A549 (cell line): ENCODE measurements around the gene MAML3. TPM values are rescaled to one million over a fixed set of nuclear protein-coding genes. Genes with fewer than 3 reads are reported as not detected.

Source experiments
- CBX2 ChIP-seq: fragments of 200-600 bp; sonication (generic); IDR thresholded peaks from 2 replicates; pipeline ENCODE4 v1.6.1; 2016; ENCODE audit warnings: low read depth, mild to moderate bottlenecking, borderline replicate concordance
- CBX8 ChIP-seq: fragments of 200-600 bp; sonication (generic); IDR thresholded peaks from 2 replicates; pipeline ENCODE4 v1.6.1; 2016
- CEBPB ChIP-seq, 2 experiments: fragments of >200 bp in 1 of 2; sonication (Bioruptor Twin) in 1 of 2; formaldehyde crosslinking in 1 of 2; IDR thresholded peaks; 2 replicates each; pipeline ENCODE4 v1.6.1; 2012 to 2016
- CTCF ChIP-seq: fragments of >200 bp; sonication (Bioruptor Twin); formaldehyde crosslinking; IDR thresholded peaks from 3 replicates; pipeline ENCODE4 v1.5.1; 2016
- E2F6 ChIP-seq: IDR thresholded peaks from 2 replicates; pipeline ENCODE4 v1.6.1; 2012; ENCODE audit warnings: low read depth, borderline replicate concordance
- EHF ChIP-seq: fragments of 250-450 bp; sonication (Bioruptor Pico); IDR thresholded peaks from 2 replicates; pipeline ENCODE4 v1.5.0; 2020; ENCODE audit warnings: mild to moderate bottlenecking
- ELK1 ChIP-seq: fragments of 150-350 bp; IDR thresholded peaks from 2 replicates; pipeline ENCODE4 v1.6.1; 2014; ENCODE audit warnings: low read depth, mild to moderate bottlenecking, low read length
- ESRRA ChIP-seq: fragments of 150-350 bp; IDR thresholded peaks from 2 replicates; pipeline ENCODE4 v1.6.1; 2014; ENCODE audit warnings: mild to moderate bottlenecking, low read length, borderline replicate concordance
- FOSB ChIP-seq: fragments of 250-450 bp; sonication (Bioruptor Pico); IDR thresholded peaks from 2 replicates; pipeline ENCODE4 v1.5.0; 2020; ENCODE audit warnings: mild to moderate bottlenecking, moderate library complexity
- FOSL2 ChIP-seq, 2 experiments: fragments of 450-650 bp in 1 of 2; fragments of >200 bp in 1 of 2; sonication (Bioruptor Twin) in 1 of 2; formaldehyde crosslinking; IDR thresholded peaks; 2 replicates each; pipeline versions ENCODE4 v1.5.0 to v1.6.1; 2016 to 2020; ENCODE audit warnings: mild to moderate bottlenecking in 1 of 2, moderate library complexity in 1 of 2
- GATA3 ChIP-seq: IDR thresholded peaks from 2 replicates; pipeline ENCODE4 v1.6.1; 2012; ENCODE audit warnings: borderline replicate concordance
- HEYL ChIP-seq: fragments of 250-450 bp; sonication (Bioruptor Pico); IDR thresholded peaks from 2 replicates; pipeline ENCODE4 v1.8.0; 2021; ENCODE audit warnings: mild to moderate bottlenecking, moderate library complexity
- HMGXB4 ChIP-seq: fragments of 250-450 bp; sonication (Bioruptor Pico); IDR thresholded peaks from 2 replicates; pipeline ENCODE4 v1.5.0; 2021; ENCODE audit warnings: mild to moderate bottlenecking, moderate library complexity, borderline replicate concordance
- HOXA7 ChIP-seq: fragments of 250-450 bp; sonication (Bioruptor Pico); IDR thresholded peaks from 2 replicates; pipeline ENCODE4 v1.5.0; 2020; ENCODE audit warnings: mild to moderate bottlenecking, moderate library complexity
- JUNB ChIP-seq: fragments of >200 bp; sonication (Bioruptor Twin); formaldehyde crosslinking; IDR thresholded peaks from 2 replicates; pipeline ENCODE4 v1.6.1; 2016
- KDM1A ChIP-seq: fragments of 200-600 bp; sonication (generic); IDR thresholded peaks from 2 replicates; pipeline ENCODE4 v1.6.1; 2016; ENCODE audit warnings: low read depth, mild to moderate bottlenecking
- KDM5A ChIP-seq: fragments of 200-600 bp; sonication (generic); IDR thresholded peaks from 2 replicates; pipeline ENCODE4 v1.6.1; 2016; ENCODE audit warnings: antibody characterized with exemption, mild to moderate bottlenecking
- MAFK ChIP-seq: fragments of 450-650 bp; IDR thresholded peaks from 2 replicates; pipeline ENCODE4 v1.6.1; 2014; ENCODE audit not compliant: partially characterized antibody
- MAX ChIP-seq: IDR thresholded peaks from 2 replicates; pipeline ENCODE4 v1.6.1; 2012
- MAZ ChIP-seq: fragments of 150-350 bp; IDR thresholded peaks from 2 replicates; pipeline ENCODE4 v1.6.1; 2014; ENCODE audit warnings: antibody characterized with exemption, low read depth, low read length, borderline replicate concordance
- MYC ChIP-seq: IDR thresholded peaks from 2 replicates; pipeline ENCODE4 v1.6.1; 2012; ENCODE audit warnings: mild to moderate bottlenecking, inconsistent platforms, low read length, improper control_type of control experiment, borderline replicate concordance
- NR3C1 ChIP-seq: fragments of >200 bp; sonication (Bioruptor Twin); formaldehyde crosslinking; IDR thresholded peaks from 3 replicates; pipeline ENCODE4 v1.6.1; 2017
- RAD21 ChIP-seq, 2 experiments: fragments of >200 bp in 1 of 2; sonication (Bioruptor Twin) in 1 of 2; formaldehyde crosslinking in 1 of 2; IDR thresholded peaks in 1 of 2; conservative IDR thresholded peaks in 1 of 2; 2 replicates in 1 of 2; 3 replicates in 1 of 2; pipeline ENCODE4 v1.6.1; 2012 to 2018; ENCODE audit warnings: inconsistent platforms in 1 of 2
- RCOR1 ChIP-seq: fragments of 150-350 bp; IDR thresholded peaks from 2 replicates; pipeline ENCODE4 v1.6.1; 2014; ENCODE audit warnings: antibody characterized with exemption, low read length, low read depth
- RFX5 ChIP-seq: fragments of 450-650 bp; IDR thresholded peaks from 2 replicates; pipeline ENCODE4 v1.7.1; 2014; ENCODE audit warnings: antibody characterized with exemption, mild to moderate bottlenecking, moderate library complexity
- RNF2 ChIP-seq: fragments of 200-600 bp; sonication (generic); IDR thresholded peaks from 2 replicates; pipeline ENCODE4 v1.6.1; 2016; ENCODE audit warnings: low read depth, mild to moderate bottlenecking, antibody characterized with exemption, moderate library complexity, borderline replicate concordance
- TFCP2L1 ChIP-seq: fragments of 250-450 bp; sonication (Bioruptor Pico); IDR thresholded peaks from 2 replicates; pipeline ENCODE4 v1.5.0; 2021; ENCODE audit warnings: mild to moderate bottlenecking
- USF2 ChIP-seq: fragments of 450-650 bp; IDR thresholded peaks from 2 replicates; pipeline ENCODE4 v1.6.1; 2014; ENCODE audit warnings: antibody characterized with exemption
- ZC3H11A ChIP-seq: fragments of 450-650 bp; IDR thresholded peaks from 2 replicates; pipeline ENCODE4 v1.6.1; 2014; ENCODE audit warnings: antibody characterized with exemption, mild to moderate bottlenecking
- ZFP36 ChIP-seq: fragments of 450-650 bp; IDR thresholded peaks from 2 replicates; pipeline ENCODE4 v1.6.1; 2014; ENCODE audit warnings: borderline replicate concordance; ENCODE audit not compliant: partially characterized antibody
- ZNF302 ChIP-seq: fragments of 250-450 bp; sonication (Bioruptor Pico); IDR thresholded peaks from 2 replicates; pipeline ENCODE4 v1.9.0; 2021; ENCODE audit warnings: inconsistent platforms, mild to moderate bottlenecking, moderate library complexity
- ZSCAN20 ChIP-seq: fragments of 250-450 bp; sonication (Bioruptor Pico); IDR thresholded peaks from 2 replicates; pipeline ENCODE4 v1.8.0; 2022; ENCODE audit warnings: mild to moderate bottlenecking, moderate library complexity
- polyA plus RNA-seq, 4 experiments: library from polyadenylated mRNA; depleted of rRNA in 3 of 4; stranded (reverse); fragments of >200 nt; fragmentation: RNase III in 1 of 4; extraction: RNeasy Plus Mini Kit Qiagen cat#74134 plus additional on column Dnase treatment in 1 of 4; gene quantifications; 2 replicates in 3 of 4; 3 replicates in 1 of 4; pipeline ENCODE4 v1.2.3, GENCODE V29; 2011 to 2017

The MAML3 gene
- polyA plus RNA-seq, 2 of the 4 experiments (the other 2 are of a cell fraction): 9.0 to 22.2 TPM

- TF ChIP-seq USF2: no peak
- TF ChIP-seq GATA3: no peak
- no peak for TF ChIP-seq ZNF302
- TF ChIP-seq CBX2: no peak
- no peak for TF ChIP-seq CEBPB (IDR thresholded peaks at IDR 0.05)
- no peak for TF ChIP-seq MAZ
- no peak for TF ChIP-seq ZC3H11A
- no peak for TF ChIP-seq ELK1
- no peak for TF ChIP-seq ESRRA
- 0 out of 2 replicates have a peak, but pooled peaks have one; percentile 50 for TF ChIP-seq HEYL (CRISPR knock-in tag)
- TF ChIP-seq JUNB: no peak
- no peak for TF ChIP-seq RFX5
- TF ChIP-seq MYC: no peak
- TF ChIP-seq FOSB (CRISPR knock-in tag): no peak
- no peak for TF ChIP-seq ZFP36
- TF ChIP-seq RAD21 (conservative IDR thresholded peaks at IDR 0.05 in 1 of 2, IDR thresholded peaks at IDR 0.05 in 1 of 2): peak; percentile 73 to 75
- TF ChIP-seq MAFK: no peak
- peak; percentile 52 for TF ChIP-seq MAX
- TF ChIP-seq NR3C1: no peak
- TF ChIP-seq RNF2: no peak
- TF ChIP-seq HOXA7 (CRISPR knock-in tag): no peak
- TF ChIP-seq RCOR1: no peak
- peak; percentile 54 for TF ChIP-seq CTCF
- TF ChIP-seq KDM1A: no peak
- 0 out of 2 replicates have a peak, but pooled peaks have one; percentile 39 for TF ChIP-seq ZSCAN20 (CRISPR knock-in tag)
- 0 out of 2 replicates have a peak, but pooled peaks have one; percentile 30 for TF ChIP-seq TFCP2L1 (CRISPR knock-in tag)
- TF ChIP-seq KDM5A: no peak
- TF ChIP-seq EHF (CRISPR knock-in tag): no peak
- no peak for TF ChIP-seq FOSL2 (IDR thresholded peaks at IDR 0.05)
- TF ChIP-seq FOSL2 (CRISPR knock-in tag; IDR thresholded peaks at IDR 0.05): no peak
- TF ChIP-seq E2F6: no peak
- TF ChIP-seq CBX8: no peak
- no peak for TF ChIP-seq HMGXB4 (CRISPR knock-in tag)
- TF ChIP-seq, all 56 proteins: peak for 11
Measured at GRCh38 chr4:140049849-140050637, 103.9 kb downstream of the MAML3 start (continued).
